Stimulated activated CD4-positive, alpha-beta T cell treated with anti-CD3 and anti-CD28 coated beads, Interleukin-15, amount 100 ng/mL, for 48 hours (primary cell): Measurements from ENCODE around the gene ARL15.

Experiments
- DNase-seq, 2 donors: peaks; one replicate each; pipeline ENCODE4 v3.0.0-alpha.2; 2020; ENCODE audit warnings: low read depth in 2 of 2

Gene ARL15

GRCh38 chr5:54159153-54159892 is 151.1 kb downstream of the ARL15 start:
- DNase-seq = no peak

GRCh38 chr5:54156577-54156976 is 153.8 kb downstream of the ARL15 start:
- DNase-seq = no peak

GRCh38 chr5:54150841-54151240 is 159.5 kb downstream of the ARL15 start:
- DNase-seq = no peak

- no peak for DNase-seq
These were observed 161.5 kb downstream of the ARL15 start for GRCh38 chr5:54148858-54149257.

- DNase-seq = no peak
These were observed 162.1 kb downstream of the ARL15 start for GRCh38 chr5:54148067-54148845.

GRCh38 chr5:54146916-54147315 is 163.5 kb downstream of the ARL15 start:
- no peak for DNase-seq

GRCh38 chr5:54146390-54146789 is 164.0 kb downstream of the ARL15 start:
- no peak for DNase-seq

GRCh38 chr5:54140247-54140840 is 170.0 kb downstream of the ARL15 start:
- DNase-seq = no peak

- DNase-seq = no peak
These were observed 173.6 kb downstream of the ARL15 start for GRCh38 chr5:54136516-54137440.

- no peak for DNase-seq
These were observed 175.3 kb downstream of the ARL15 start for GRCh38 chr5:54135042-54135441.

- DNase-seq = no peak
These were observed 176.5 kb downstream of the ARL15 start for GRCh38 chr5:54133917-54134316.

GRCh38 chr5:54120473-54120872 is 189.9 kb downstream of the ARL15 start:
- no peak for DNase-seq

GRCh38 chr5:54117957-54118356 is 192.4 kb downstream of the ARL15 start:
- DNase-seq = no peak

- DNase-seq = no peak
These were observed 194.5 kb downstream of the ARL15 start for GRCh38 chr5:54115735-54116403.

- DNase-seq = no peak
These were observed 197.3 kb downstream of the ARL15 start for GRCh38 chr5:54113060-54113459.

GRCh38 chr5:54109626-54110330 is 200.6 kb downstream of the ARL15 start:
- DNase-seq = no peak

GRCh38 chr5:54108136-54108535 is 202.2 kb downstream of the ARL15 start:
- no peak for DNase-seq

- no peak for DNase-seq
These were observed 206.5 kb downstream of the ARL15 start for GRCh38 chr5:54103871-54104270.

- no peak for DNase-seq
These were observed 212.1 kb downstream of the ARL15 start for GRCh38 chr5:54098267-54098666.

- no peak for DNase-seq
These were observed 214.4 kb downstream of the ARL15 start for GRCh38 chr5:54095969-54096368.

GRCh38 chr5:54094706-54095105 is 215.7 kb downstream of the ARL15 start:
- DNase-seq = no peak
